Uterus (tissue), 4 donors: ENCODE measurements around the gene NYNRIN. TPM values are rescaled to one million over a fixed set of nuclear protein-coding genes. Genes with fewer than 3 reads are reported as not detected.
"Not testable (repeated sequence)": the region's sequence is repeated elsewhere in the genome, so short reads cannot be mapped to it uniquely, and the experiment has no call there.

ENCODE experiments used
- DNase-seq, 2 donors: peaks; one replicate each; pipeline ENCODE4 v3.0.0-alpha.2; 2019 to 2020
- H3K27ac ChIP-seq, 2 donors: fragments of 200-600 bp; sonication (generic); 1 replicate in 1 of 2; 2 replicates in 1 of 2; pipeline ENCODE4 v1.5.1; 2016 to 2018
- H3K27me3 ChIP-seq, 2 donors: fragments of 200-600 bp; sonication (generic); one replicate each; pipeline ENCODE4 v1.5.1; 2018 to 2019; ENCODE audit warnings: control low read depth in 1 of 2
- H3K36me3 ChIP-seq, 2 donors: fragments of 200-600 bp; sonication (generic); one replicate each; pipeline ENCODE4 v1.5.1; 2019; ENCODE audit warnings: control low read depth in 1 of 2
- H3K4me1 ChIP-seq, 2 donors: fragments of 200-600 bp; sonication (generic); one replicate each; pipeline ENCODE4 v1.5.1; 2018 to 2019; ENCODE audit warnings: control low read depth in 1 of 2
- H3K4me3 ChIP-seq, 2 donors: fragments of 200-600 bp; sonication (generic); 1 replicate in 1 of 2; 2 replicates in 1 of 2; pipeline ENCODE4 v1.5.1; 2018 to 2019; ENCODE audit warnings: mild to moderate bottlenecking in 1 of 2
- H3K9me3 ChIP-seq, 2 donors: fragments of 200-600 bp; sonication (generic); one replicate each; pipeline ENCODE4 v1.5.1; 2019; ENCODE audit warnings: control low read depth in 1 of 2
- CTCF ChIP-seq, 4 experiments: fragments of 200-600 bp in 2 of 4; fragments of 450-650 bp in 2 of 4; sonication (generic) in 2 of 4; IDR thresholded peaks; one replicate each; pipeline ENCODE4 v1.5.1; 2016 to 2019; ENCODE audit warnings: antibody characterized with exemption in 4 of 4, mild to moderate bottlenecking in 2 of 4, moderate library complexity in 1 of 4
- POLR2A ChIP-seq, 2 donors: fragments of 450-650 bp; IDR thresholded peaks; one replicate each; pipeline ENCODE4 v1.6.1; 2016; ENCODE audit warnings: antibody characterized with exemption in 2 of 2, mild to moderate bottlenecking in 1 of 2, moderate library complexity in 1 of 2
- intact Hi-C: fragments of 100-400 bp; cut with DNase I; formaldehyde crosslinking; loops from one replicate; pipeline ENCODE4 v1.15.1; 2023; ENCODE audit warnings: low total_unique reads
- total RNA-seq, 4 donors: library from RNA; depleted of rRNA in 3 of 4; stranded (reverse); fragments of >200 nt in 3 of 4; gene quantifications; one replicate each; pipeline versions ENCODE4 v1.1.0 to v1.2.4, GENCODE V29; 2014 to 2023
- donor health status: DM: yes; HTN: yes; CAD: no.

Gene NYNRIN
- total RNA-seq, 4 donors from 2014 or later: 4.9 to 51.1 (median 27.3) TPM

DNA sequence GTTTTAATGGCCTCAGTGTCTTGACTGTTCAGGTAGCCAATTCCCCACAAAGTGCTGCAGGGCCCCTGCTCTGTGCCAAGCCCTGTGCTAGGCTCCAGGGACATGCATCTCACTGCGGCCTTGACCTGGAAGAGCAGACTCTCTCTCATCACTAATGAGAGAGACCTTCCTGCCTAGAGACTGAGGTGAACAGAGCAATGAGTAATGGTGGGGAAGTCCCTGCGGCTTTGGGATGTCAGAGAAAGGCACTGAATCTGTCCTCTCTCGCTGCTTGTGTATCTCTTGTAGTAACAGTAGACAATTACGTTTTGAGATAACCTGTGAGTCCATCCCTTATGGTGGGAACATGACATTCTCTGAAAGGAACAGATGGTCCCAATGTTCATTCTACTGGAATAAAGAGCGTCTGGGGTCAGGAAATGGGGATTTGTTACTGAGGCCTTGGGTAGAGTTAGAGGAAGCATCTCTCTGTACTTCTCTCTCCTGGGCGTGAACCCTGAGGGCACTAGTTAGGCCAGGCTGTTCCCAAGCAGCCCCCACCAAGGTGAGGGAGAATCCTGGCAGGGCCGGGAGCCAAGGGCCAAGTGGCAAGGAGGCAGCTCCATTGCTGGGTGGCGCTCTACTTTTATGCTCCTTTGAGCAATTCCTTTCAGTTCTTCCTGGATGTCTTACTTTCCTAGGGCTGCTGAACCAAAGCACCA, 17.3 kb upstream of the NYNRIN start:
- H3K36me3 ChIP-seq: no peaks in the 10 kb centered on the region
- TF ChIP-seq POLR2A (IDR thresholded peaks at IDR 0.05): no peak
- no peak for TF ChIP-seq CTCF (IDR thresholded peaks at IDR 0.05)
- no peaks in the 10 kb centered on the region for H3K4me1 ChIP-seq
- no peak overlapping the region for H3K27ac ChIP-seq
- no peaks in the 10 kb centered on the region for H3K9me3 ChIP-seq
- intact Hi-C loops: no loop called here
- no peak for DNase-seq
- H3K27me3 ChIP-seq: no peaks in the 10 kb centered on the region
- H3K4me3 ChIP-seq: no peak overlapping the region

DNA sequence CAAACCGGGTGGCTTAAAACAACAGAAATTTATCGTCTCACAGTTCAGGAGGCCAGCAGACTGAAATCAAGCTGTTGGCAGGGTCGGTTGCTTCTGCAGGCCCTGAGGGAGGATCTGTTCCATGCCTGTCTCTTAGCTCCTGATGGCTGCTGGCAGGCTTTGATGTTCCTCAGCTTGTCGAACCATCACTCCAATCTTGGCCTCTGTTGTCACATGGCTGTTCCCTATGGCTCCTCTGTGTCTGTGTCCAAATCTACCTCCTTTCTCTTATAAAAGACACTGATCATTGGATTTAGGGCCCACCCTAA, 16.8 kb upstream of the NYNRIN start:
- intact Hi-C loops: no loop called here
- no peaks in the 10 kb centered on the region for H3K27me3 ChIP-seq
- H3K27ac ChIP-seq: no peak overlapping the region
- no peaks in the 10 kb centered on the region for H3K4me1 ChIP-seq
- H3K9me3 ChIP-seq: no peaks in the 10 kb centered on the region
- TF ChIP-seq CTCF (IDR thresholded peaks at IDR 0.05) (no peak), POLR2A (IDR thresholded peaks at IDR 0.05) (no peak)
- H3K36me3 ChIP-seq: no peaks in the 10 kb centered on the region
- H3K4me3 ChIP-seq: no peak overlapping the region
- no peak for DNase-seq

GRCh38 chr14:24384169-24384568, 14.6 kb upstream of the NYNRIN start:
- DNase-seq: no peak
- Histone ChIP-seq H3K27ac (no peak overlapping the region), H3K4me3 (no peak overlapping the region), H3K9me3 (no peaks in the 10 kb centered on the region), H3K36me3 (no peaks in the 10 kb centered on the region), H3K27me3 (no peaks in the 10 kb centered on the region), H3K4me1 (no peaks in the 10 kb centered on the region)
- intact Hi-C loops: no loop called here
- TF ChIP-seq POLR2A (IDR thresholded peaks at IDR 0.05) (no peak), CTCF (IDR thresholded peaks at IDR 0.05) (no peak)

DNA sequence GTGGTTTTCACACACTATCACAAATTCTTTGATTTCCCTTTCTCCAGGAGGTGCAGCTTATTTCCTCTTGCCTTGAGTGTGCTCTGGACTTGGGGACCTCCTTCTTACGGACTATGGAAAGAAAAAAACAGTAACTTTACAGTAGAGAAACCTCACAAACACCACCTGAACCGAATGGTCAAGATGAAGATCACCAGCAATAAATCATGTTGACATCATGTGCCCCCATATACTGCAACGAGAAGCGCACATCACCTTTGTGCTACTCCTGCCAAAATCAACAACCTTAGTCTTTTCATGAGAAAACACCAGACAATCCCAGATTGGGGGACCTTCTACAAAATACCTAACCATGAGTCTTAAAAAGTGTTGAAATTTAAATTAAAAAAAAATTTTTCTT, 13.3 kb upstream of the NYNRIN start:
- H3K4me3 ChIP-seq: no peak overlapping the region
- H3K27me3 ChIP-seq: no peaks in the 10 kb centered on the region
- DNase-seq: no peak
- no peaks in the 10 kb centered on the region for H3K9me3 ChIP-seq
- TF ChIP-seq POLR2A (IDR thresholded peaks at IDR 0.05) (no peak), CTCF (IDR thresholded peaks at IDR 0.05) (no peak)
- H3K27ac ChIP-seq: no peak overlapping the region
- intact Hi-C loops: no loop called here
- no peaks in the 10 kb centered on the region for H3K4me1 ChIP-seq
- no peaks in the 10 kb centered on the region for H3K36me3 ChIP-seq

- no peak for DNase-seq
- Histone ChIP-seq H3K4me3 (no peak overlapping the region), H3K27me3 (no peaks in the 10 kb centered on the region), H3K4me1 (no peaks in the 10 kb centered on the region), H3K36me3 (no peaks in the 10 kb centered on the region), H3K27ac (no peak overlapping the region), H3K9me3 (no peaks in the 10 kb centered on the region)
- no peak for TF ChIP-seq POLR2A (IDR thresholded peaks at IDR 0.05)
- TF ChIP-seq CTCF (IDR thresholded peaks at IDR 0.05): no peak
- intact Hi-C loops: no loop called here
Observed at GRCh38 chr14:24387009-24387345, 11.8 kb upstream of the NYNRIN start.

DNA sequence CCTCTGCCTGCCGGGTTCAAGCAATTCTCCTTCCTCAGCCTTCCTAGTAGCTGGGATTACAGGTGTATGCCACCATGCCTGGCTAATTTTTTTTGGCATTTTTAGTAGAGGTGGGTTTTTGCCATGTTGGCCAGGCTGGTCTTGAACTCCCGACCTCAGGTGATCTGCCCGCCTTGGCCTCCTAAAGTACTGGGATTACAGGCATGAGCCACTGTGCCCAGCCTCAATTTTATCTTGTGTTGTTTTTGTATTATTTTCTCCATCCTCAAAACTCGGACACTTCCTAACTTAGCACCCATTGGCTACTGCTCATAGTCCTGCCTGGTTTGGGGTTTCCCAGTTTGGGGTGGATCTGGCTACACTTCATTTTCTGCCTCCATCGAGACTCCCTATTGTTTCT, 11.2 kb upstream of the NYNRIN start:
- H3K27me3 ChIP-seq, H3K36me3 ChIP-seq, H3K4me3 ChIP-seq, H3K9me3 ChIP-seq, H3K4me1 ChIP-seq, intact Hi-C loops, DNase-seq, H3K27ac ChIP-seq: not testable (repeated sequence)
